Nephron (organoid): ENCODE measurements around the gene NCAPH2.
A peak's percentile ranks its signal among the peaks of the same experiment; 100 is the strongest.

Experiments used
- H3K27ac Mint-ChIP-seq, 3 experiments: 2 replicates each; pipeline ENCODE4 v1.8.0; 2020; ENCODE audit warnings: mixed read lengths in 3 of 3, mild to moderate bottlenecking in 2 of 3, moderate library complexity in 1 of 3
- H3K27me3 Mint-ChIP-seq: 2 replicates; pipeline ENCODE4 v1.8.0; 2021; ENCODE audit warnings: low read depth, mild to moderate bottlenecking, moderate library complexity, mixed read lengths
- H3K36me3 Mint-ChIP-seq: 2 replicates; pipeline ENCODE4 v1.8.0; 2020; ENCODE audit warnings: low read depth, mixed read lengths
- H3K4me1 Mint-ChIP-seq: 2 replicates; pipeline ENCODE4 v1.8.0; 2020; ENCODE audit warnings: mixed read lengths
- H3K4me3 Mint-ChIP-seq, 3 experiments: 2 replicates each; pipeline ENCODE4 v1.8.0; 2020; ENCODE audit warnings: mild to moderate bottlenecking in 3 of 3, mixed read lengths in 3 of 3, moderate library complexity in 2 of 3
- H3K9me3 Mint-ChIP-seq: 2 replicates; pipeline ENCODE4 v1.8.0; 2020; ENCODE audit warnings: mixed read lengths
- CTCF ChIP-seq, 3 experiments: fragments of 200-600 bp; sonication (generic); IDR thresholded peaks; one replicate each; pipeline ENCODE4 v1.5.0; 2021; ENCODE audit warnings: antibody characterized with exemption in 3 of 3; ENCODE audit not compliant: unreplicated experiment in 3 of 3

The NCAPH2 gene

GRCh38 chr22:50482107-50483074 lies 25.6 kb upstream of the NCAPH2 start:
- Mint-ChIP-seq H3K4me3 (peak overlapping the region; percentile 58 to 72 (median 68)), H3K27ac (no peak overlapping the region), H3K27me3 (peaks cover 49% of the 10 kb centered on the region), H3K36me3 (no peaks in the 10 kb centered on the region), H3K4me1 (peaks cover under 1% of the 10 kb centered on the region), H3K9me3 (no peaks in the 10 kb centered on the region)
- no peak for TF ChIP-seq CTCF (IDR thresholded peaks at IDR 0.05; ENCODE audit: unreplicated experiment in 3 of 3)

- no peak for TF ChIP-seq CTCF (IDR thresholded peaks at IDR 0.05; ENCODE audit: unreplicated experiment in 3 of 3)
- Mint-ChIP-seq H3K4me3 (peak overlapping the region in 1 of 3 experiments; percentile 25), H3K27me3 (peaks cover 42% of the 10 kb centered on the region), H3K36me3 (no peaks in the 10 kb centered on the region), H3K9me3 (no peaks in the 10 kb centered on the region), H3K4me1 (no peaks in the 10 kb centered on the region), H3K27ac (no peak overlapping the region)
Observed at GRCh38 chr22:50483106-50483505, 24.9 kb upstream of the NCAPH2 start.

GRCh38 chr22:50483556-50483955 lies 24.5 kb upstream of the NCAPH2 start:
- Mint-ChIP-seq H3K27me3 (peaks cover 38% of the 10 kb centered on the region), H3K4me1 (no peaks in the 10 kb centered on the region), H3K9me3 (no peaks in the 10 kb centered on the region), H3K36me3 (no peaks in the 10 kb centered on the region), H3K4me3 (no peak overlapping the region), H3K27ac (no peak overlapping the region)
- TF ChIP-seq CTCF (IDR thresholded peaks at IDR 0.05; ENCODE audit: unreplicated experiment in 3 of 3): no peak

- peaks cover 33% of the 10 kb centered on the region for H3K27me3 Mint-ChIP-seq
- H3K4me3 Mint-ChIP-seq: peak overlapping the region in 2 of 3 experiments; percentile 23 to 29
- H3K9me3 Mint-ChIP-seq: no peaks in the 10 kb centered on the region
- TF ChIP-seq CTCF (IDR thresholded peaks at IDR 0.05; ENCODE audit: unreplicated experiment in 3 of 3): no peak
- peak overlapping the region in 2 of 3 experiments; percentile 51 to 80 for H3K27ac Mint-ChIP-seq
- H3K4me1 Mint-ChIP-seq: no peaks in the 10 kb centered on the region
- no peaks in the 10 kb centered on the region for H3K36me3 Mint-ChIP-seq
Observed at GRCh38 chr22:50483977-50484853, 23.8 kb upstream of the NCAPH2 start.

- no peak for TF ChIP-seq CTCF (IDR thresholded peaks at IDR 0.05; ENCODE audit: unreplicated experiment in 3 of 3)
- peaks cover 20% of the 10 kb centered on the region for H3K27me3 Mint-ChIP-seq
- peak overlapping the region in 1 of 3 experiments; percentile 28 for H3K4me3 Mint-ChIP-seq
- no peaks in the 10 kb centered on the region for H3K36me3 Mint-ChIP-seq
- no peaks in the 10 kb centered on the region for H3K9me3 Mint-ChIP-seq
- H3K27ac Mint-ChIP-seq: peak overlapping the region in 2 of 3 experiments; percentile 3 to 56
- H3K4me1 Mint-ChIP-seq: no peaks in the 10 kb centered on the region
Observed at GRCh38 chr22:50485221-50486131, 22.5 kb upstream of the NCAPH2 start.
